Mesothelial cell of epicardium (in vitro differentiated cells): Measurements from ENCODE around the gene APRT. TPM values are rescaled to one million over a fixed set of nuclear protein-coding genes. Genes with fewer than 3 reads are reported as not detected.

Experiments used
- DNase-seq, 2 experiments: peaks; one replicate each; pipeline ENCODE4 v3.0.0; 2021; ENCODE audit warnings: low spot score in 2 of 2; ENCODE audit not compliant: unreplicated experiment in 2 of 2
- H3K27ac Mint-ChIP-seq: 2 replicates; pipeline ENCODE4 v1.8.0; 2021; ENCODE audit warnings: mixed read lengths
- H3K27me3 Mint-ChIP-seq: 2 replicates; pipeline ENCODE4 v1.8.0; 2021; ENCODE audit warnings: low read depth, mixed read lengths
- H3K36me3 Mint-ChIP-seq: 2 replicates; pipeline ENCODE4 v1.8.0; 2021; ENCODE audit warnings: mixed read lengths
- H3K4me1 Mint-ChIP-seq: 2 replicates; pipeline ENCODE4 v1.8.0; 2021; ENCODE audit warnings: mixed read lengths
- H3K4me3 Mint-ChIP-seq: 2 replicates; pipeline ENCODE4 v1.8.0; 2021; ENCODE audit warnings: mild to moderate bottlenecking, moderate library complexity, mixed read lengths
- H3K9me3 Mint-ChIP-seq: 2 replicates; pipeline ENCODE4 v1.8.0; 2021; ENCODE audit warnings: mixed read lengths
- CTCF ChIP-seq: fragments of 200-600 bp; sonication (generic); IDR thresholded peaks from one replicate; pipeline ENCODE4 v1.5.0; 2021; ENCODE audit warnings: antibody characterized with exemption; ENCODE audit not compliant: unreplicated experiment
- total RNA-seq: library from RNA; stranded (reverse); gene quantifications from 3 replicates; pipeline ENCODE4 v1.2.1, GENCODE V29; 2021

Gene APRT
- total RNA-seq, 1 donor from 2014 or later: 96.2 TPM

GRCh38 chr16:88810912-88811768, 588 bp downstream of the APRT start:
- Mint-ChIP-seq H3K36me3 (no peaks in the 10 kb centered on the region), H3K4me3 (peak overlapping the region; percentile 78), H3K4me1 (peaks cover 13% of the 10 kb centered on the region), H3K27me3 (no peaks in the 10 kb centered on the region), H3K27ac (peak overlapping the region; percentile 86), H3K9me3 (no peaks in the 10 kb centered on the region)
- peak; percentile 55 to 74 for DNase-seq
- no peak for TF ChIP-seq CTCF

- no peak for TF ChIP-seq CTCF
- no peaks in the 10 kb centered on the region for H3K36me3 Mint-ChIP-seq
Measured at GRCh38 chr16:88810166-88810911, 1.4 kb downstream of the APRT start.

GRCh38 chr16:88809676-88810165, 2.0 kb downstream of the APRT start:
- no peak for DNase-seq
- Mint-ChIP-seq H3K27ac (no peak overlapping the region), H3K27me3 (no peaks in the 10 kb centered on the region), H3K9me3 (no peaks in the 10 kb centered on the region), H3K36me3 (no peaks in the 10 kb centered on the region), H3K4me1 (peaks cover 13% of the 10 kb centered on the region), H3K4me3 (peak overlapping the region; percentile 78)
- TF ChIP-seq CTCF: no peak

More at GRCh38 chr16:88810166-88810911, 1.4 kb downstream of the APRT start:
- no peak for DNase-seq
- H3K4me3 Mint-ChIP-seq: peak overlapping the region; percentile 78
- no peaks in the 10 kb centered on the region for H3K27me3 Mint-ChIP-seq
- peak overlapping the region; percentile 83 for H3K27ac Mint-ChIP-seq
- no peaks in the 10 kb centered on the region for H3K9me3 Mint-ChIP-seq
- H3K4me1 Mint-ChIP-seq: peaks cover 13% of the 10 kb centered on the region

GRCh38 chr16:88809068-88809675, 2.6 kb downstream of the APRT start:
- Mint-ChIP-seq H3K9me3 (no peaks in the 10 kb centered on the region), H3K27ac (no peak overlapping the region), H3K4me3 (peak overlapping the region; percentile 30), H3K4me1 (peaks cover 13% of the 10 kb centered on the region), H3K36me3 (no peaks in the 10 kb centered on the region), H3K27me3 (no peaks in the 10 kb centered on the region)
- TF ChIP-seq CTCF: no peak
- DNase-seq: no peak

GRCh38 chr16:88807626-88808453, 3.9 kb downstream of the APRT start:
- DNase-seq: no peak
- Mint-ChIP-seq H3K36me3 (no peaks in the 10 kb centered on the region), H3K27me3 (no peaks in the 10 kb centered on the region), H3K4me1 (peaks cover 13% of the 10 kb centered on the region), H3K4me3 (no peak overlapping the region), H3K9me3 (no peaks in the 10 kb centered on the region), H3K27ac (no peak overlapping the region)
- no peak for TF ChIP-seq CTCF
